Measurements from ENCODE around the gene FAM114A1.

The FAM114A1 gene

GRCh38 chr4:38859501-38859900 lies 8.1 kb upstream of the FAM114A1 start:
- DNase-seq, result no peak

- no peak for DNase-seq
Observed at GRCh38 chr4:38860788-38861424, 6.7 kb upstream of the FAM114A1 start.

GRCh38 chr4:38861791-38862190 lies 5.8 kb upstream of the FAM114A1 start:
- DNase-seq, result peak; percentile 62

GRCh38 chr4:38865445-38865844 lies 2.2 kb upstream of the FAM114A1 start:
- no peak for DNase-seq

DNA sequence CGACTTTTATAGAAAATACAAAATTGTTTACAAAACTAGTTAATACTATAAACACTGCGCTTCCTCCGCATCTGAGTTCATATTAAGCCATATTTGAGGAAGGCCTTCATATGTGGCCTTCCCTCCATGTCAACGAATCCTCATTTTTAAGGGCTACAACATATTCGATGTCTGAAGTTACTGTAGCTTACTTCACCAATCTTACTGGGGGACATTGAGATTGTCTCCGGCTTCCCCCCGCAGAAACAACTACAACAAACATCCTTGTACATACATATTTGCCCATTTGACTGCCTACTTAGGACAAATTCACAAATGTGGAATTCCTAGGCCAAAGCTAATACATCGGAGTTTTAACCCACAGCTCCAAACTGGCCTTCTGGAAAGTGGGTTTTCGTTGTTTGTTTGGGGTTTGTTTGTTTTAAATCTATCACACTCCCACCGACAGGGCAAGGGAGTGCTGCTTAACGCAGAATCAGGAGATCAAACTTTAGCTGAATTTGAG lies 581 bp upstream of the FAM114A1 start:
- DNase-seq, result no peak

GRCh38 chr4:38868059-38868960 lies 704 bp downstream of the FAM114A1 start:
- peak; percentile 50 for DNase-seq

DNA sequence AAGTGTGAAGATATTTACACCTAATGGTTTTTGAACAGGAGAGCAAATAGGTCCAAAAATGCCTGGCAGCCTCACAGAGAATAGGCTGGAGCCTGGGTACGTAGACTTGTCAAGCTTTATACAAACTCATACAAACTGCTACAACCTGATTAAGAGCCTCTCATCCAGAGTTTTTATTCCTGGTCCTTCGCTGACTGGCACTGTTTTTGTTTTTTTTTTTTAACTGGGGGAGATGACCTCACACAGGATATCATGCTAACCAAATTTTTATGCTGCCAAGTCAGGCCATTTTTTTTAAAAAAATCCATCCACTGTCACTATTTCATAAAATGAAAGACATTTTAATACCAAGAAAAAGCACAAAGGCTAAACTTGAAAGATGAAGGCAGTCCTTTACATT lies 1.9 kb downstream of the FAM114A1 start:
- peak; percentile 38 for DNase-seq

DNA sequence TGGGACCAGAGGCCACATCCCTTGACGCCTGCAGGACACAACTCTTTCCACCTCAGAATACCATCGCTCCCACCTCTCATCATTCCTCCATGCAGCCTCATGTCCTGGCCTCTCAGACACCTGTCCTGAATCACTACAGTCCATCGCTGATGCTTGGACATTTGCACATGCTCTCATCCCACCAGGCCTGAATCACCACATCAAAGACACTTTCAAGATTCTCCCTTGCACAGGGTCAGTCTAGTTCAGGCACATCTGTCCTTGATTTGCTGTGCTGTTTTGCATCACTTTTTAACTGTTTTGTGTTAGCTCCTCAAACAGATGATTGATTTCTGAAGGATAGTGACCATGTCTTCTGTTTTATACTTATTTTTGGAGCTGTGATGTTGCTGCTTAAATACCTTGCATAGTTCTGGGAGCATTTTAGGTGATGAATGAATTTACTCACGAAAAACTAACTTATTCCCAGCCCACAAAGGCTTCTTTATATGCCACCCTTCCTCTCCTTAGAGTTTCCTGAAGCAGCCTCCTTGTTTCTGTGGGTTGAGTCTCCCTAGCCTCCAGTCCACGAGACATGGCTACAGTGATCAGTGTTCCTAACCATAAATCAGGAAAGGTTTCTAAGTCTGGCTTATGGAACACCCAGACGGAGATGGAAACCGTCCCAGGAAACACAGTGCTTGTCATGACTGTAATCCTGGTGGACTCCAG lies 2.6 kb downstream of the FAM114A1 start:
- no peak for DNase-seq

GRCh38 chr4:38871593-38871992 lies 4.0 kb downstream of the FAM114A1 start:
- no peak for DNase-seq

GRCh38 chr4:38872620-38873019 lies 5.0 kb downstream of the FAM114A1 start:
- DNase-seq, result peak; percentile 49

- no peak for DNase-seq
Observed at GRCh38 chr4:38873290-38873944, 5.8 kb downstream of the FAM114A1 start.

DNA sequence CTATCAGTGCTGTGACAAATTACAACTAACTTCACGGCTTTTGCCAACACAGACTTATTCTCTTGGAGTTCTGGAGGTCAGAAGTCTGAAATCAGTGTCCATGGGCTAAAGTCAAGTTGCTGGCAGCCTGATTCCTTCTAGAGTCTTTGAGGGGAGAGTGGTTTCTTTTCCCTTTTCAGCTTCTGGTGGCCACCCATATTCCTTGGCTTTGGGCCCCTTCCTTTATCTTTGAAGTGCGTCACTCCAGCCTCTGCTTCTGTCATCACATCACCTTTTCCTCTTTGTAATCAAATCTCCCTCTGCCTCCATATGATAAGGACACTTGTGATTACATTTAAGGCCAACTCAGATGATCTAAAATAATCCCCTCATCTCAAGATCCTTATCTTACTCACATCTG lies 9.0 kb downstream of the FAM114A1 start:
- no peak for DNase-seq

DNA sequence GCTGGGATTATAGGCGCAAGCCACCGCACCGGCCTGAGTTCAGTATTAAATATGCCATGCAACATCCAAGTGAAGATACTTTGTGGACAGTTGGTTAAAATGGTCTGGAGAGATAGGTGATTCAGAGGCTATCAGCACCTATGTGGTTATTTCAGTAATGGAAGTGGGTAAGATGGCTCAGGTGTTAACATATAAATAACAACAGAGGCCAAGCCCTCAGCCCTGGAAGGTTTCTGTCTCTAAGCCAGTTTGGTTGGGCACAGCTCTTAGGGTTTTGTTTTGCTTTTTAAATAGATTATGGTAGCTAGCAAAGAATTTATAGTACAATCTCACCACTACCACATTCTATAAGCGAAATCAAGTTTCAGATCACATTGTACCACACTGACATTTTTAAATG lies 16.6 kb downstream of the FAM114A1 start:
- no peak for DNase-seq

GRCh38 chr4:38889143-38889542 lies 21.5 kb downstream of the FAM114A1 start:
- peak; percentile 89 for DNase-seq

- DNase-seq, result no peak
Observed at GRCh38 chr4:38891051-38891983, 23.7 kb downstream of the FAM114A1 start.

DNA sequence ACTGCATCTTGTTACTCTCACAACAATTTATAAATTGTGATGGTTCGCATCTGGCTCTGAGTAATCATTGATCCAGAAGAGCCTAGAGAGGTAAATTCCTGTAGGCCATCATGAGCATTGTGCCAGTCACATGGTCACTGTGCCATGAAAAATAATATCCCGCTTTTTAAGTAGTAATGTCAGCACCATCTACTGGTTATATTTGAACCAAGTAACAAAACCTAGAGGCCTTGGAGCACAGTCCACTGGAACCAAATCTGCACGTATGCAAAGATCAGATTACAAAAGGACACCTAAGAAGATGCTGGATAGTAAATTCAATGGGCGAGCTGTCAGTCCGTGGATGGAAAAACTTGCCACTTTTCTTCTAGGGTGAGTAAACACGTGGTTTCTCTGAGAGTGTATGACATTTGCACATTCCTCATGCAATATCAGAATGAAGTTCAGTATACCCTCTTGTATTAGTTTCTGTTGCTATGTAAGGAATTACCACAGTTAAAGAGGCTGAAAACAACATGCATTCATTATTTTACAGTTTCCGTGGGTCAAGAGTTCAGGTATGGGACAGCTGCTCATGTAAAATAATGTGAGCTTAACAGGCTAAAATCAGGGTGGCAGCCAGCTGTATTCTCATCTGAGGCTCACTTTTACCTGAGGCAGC lies 26.8 kb downstream of the FAM114A1 start:
- DNase-seq, result no peak

DNA sequence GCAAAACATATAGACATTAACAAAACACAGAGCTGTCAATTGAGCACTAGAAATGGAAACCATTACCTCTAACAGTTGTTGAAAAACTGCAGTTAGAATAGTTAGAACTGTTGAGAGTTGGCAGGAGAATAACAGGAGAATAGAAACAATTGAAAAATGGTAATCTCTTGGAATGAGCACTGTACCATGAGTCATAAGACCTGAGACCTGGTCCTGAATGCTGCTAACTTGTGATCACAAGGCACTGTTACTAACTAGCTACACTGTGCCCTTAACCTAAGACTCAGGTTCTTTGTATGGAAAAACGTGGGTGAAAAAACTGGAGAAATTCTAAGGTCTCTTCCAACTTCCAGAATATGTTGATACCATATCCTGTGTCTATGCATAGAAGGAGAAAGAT lies 29.3 kb downstream of the FAM114A1 start:
- DNase-seq, result no peak

DNA sequence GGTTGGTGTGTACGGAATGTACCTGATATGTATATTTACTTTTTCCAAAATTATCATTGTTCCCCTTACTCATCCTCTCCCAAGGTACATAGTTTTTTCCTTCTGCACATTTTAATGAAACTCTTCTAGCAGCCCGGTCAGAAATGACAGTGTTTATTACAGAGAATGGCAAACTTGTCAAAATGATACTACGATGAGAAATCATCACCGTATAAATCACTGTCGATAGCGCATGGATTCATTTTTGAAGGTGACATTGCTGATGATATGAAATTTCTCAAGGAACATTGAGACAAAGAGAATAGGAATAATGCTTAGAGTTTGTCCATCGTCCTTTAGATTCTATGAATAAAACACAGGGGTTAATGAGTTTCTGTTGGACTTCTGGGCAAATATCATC lies 30.6 kb downstream of the FAM114A1 start:
- no peak for DNase-seq

GRCh38 chr4:38902221-38902620 lies 34.6 kb downstream of the FAM114A1 start:
- no peak for DNase-seq

- peak; percentile 16 for DNase-seq
Observed at GRCh38 chr4:38902695-38903094, 35.1 kb downstream of the FAM114A1 start.

DNA sequence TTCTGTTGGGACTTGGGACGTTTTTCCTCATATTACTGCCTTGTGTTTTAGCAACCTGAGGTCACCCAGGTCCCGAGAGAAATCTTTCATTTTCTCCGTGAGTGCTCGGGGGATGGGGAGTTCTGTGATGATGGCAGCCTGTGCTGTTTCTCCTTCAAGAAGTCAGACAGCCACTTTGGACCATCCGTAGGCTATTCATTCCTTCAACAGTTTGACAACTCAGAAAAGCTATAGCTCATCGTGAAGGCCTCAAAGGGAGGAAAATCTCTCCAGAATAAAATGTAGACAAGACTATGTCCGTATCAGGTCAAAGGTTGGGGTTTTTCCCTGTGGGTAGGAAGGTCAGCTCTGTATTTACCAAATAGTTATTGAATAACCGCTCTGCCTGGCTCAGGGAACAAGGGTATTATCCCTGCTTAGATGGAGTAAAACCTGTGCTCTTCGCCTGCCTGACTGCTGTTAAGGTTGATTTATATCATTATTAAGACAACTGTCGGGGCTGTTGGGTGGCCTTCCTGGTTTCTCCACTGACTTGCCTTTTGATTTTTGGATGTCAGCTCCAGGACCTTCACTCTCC lies 36.6 kb downstream of the FAM114A1 start:
- no peak for DNase-seq

Measured in fibroblast of skin of scalp (primary cell).